ENCODE data around the gene FOXJ3. TPM values are rescaled to one million over a fixed set of nuclear protein-coding genes. Genes with fewer than 3 reads are reported as not detected.

Gene FOXJ3
- total RNA-seq, 2 donors from 2014 or later, result 30.6 to 62.0 TPM

DNA sequence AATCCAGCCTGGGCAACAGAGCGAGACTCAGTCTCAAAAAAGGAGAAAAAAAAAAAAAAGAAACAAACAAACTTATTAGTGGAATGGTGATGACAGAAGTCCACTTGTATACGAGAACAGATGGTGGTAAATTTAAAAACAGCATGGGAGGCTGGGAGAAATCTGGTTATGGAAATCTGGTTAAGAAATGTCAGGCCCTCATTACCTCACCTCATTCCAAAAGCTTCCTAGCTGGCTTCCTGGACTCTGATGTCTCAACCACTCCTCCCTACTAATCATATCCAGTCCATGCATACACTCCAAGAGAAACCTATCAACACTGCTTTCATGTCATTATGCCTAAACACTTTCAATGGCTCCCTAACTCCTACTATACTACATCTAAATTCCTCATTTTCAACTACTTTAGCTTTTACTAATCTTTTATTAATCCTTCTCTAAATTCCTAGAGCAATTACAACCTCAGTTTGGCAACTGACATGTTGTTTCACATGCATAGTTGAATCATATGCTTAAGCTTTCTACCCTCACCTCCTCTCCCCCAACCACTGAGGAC, 52.9 kb downstream of the FOXJ3 start:
- no peak overlapping the region for H3K4me3 ChIP-seq
- no peaks in the 10 kb centered on the region for H3K27me3 ChIP-seq (replicated peaks; ENCODE audit: insufficient read depth)
- H3K9me3 ChIP-seq, result no peaks in the 10 kb centered on the region
- TF ChIP-seq, protein P1, sequence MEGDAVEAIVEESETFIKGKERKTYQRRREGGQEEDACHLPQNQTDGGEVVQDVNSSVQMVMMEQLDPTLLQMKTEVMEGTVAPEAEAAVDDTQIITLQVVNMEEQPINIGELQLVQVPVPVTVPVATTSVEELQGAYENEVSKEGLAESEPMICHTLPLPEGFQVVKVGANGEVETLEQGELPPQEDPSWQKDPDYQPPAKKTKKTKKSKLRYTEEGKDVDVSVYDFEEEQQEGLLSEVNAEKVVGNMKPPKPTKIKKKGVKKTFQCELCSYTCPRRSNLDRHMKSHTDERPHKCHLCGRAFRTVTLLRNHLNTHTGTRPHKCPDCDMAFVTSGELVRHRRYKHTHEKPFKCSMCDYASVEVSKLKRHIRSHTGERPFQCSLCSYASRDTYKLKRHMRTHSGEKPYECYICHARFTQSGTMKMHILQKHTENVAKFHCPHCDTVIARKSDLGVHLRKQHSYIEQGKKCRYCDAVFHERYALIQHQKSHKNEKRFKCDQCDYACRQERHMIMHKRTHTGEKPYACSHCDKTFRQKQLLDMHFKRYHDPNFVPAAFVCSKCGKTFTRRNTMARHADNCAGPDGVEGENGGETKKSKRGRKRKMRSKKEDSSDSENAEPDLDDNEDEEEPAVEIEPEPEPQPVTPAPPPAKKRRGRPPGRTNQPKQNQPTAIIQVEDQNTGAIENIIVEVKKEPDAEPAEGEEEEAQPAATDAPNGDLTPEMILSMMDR (IDR thresholded peaks at IDR 0.05), result no peak
- no peaks in the 10 kb centered on the region for H3K36me3 ChIP-seq
- H3K27ac ChIP-seq, result no peak overlapping the region
- H3K4me1 ChIP-seq (ENCODE audit: control insufficient read depth in 1 of 2, low read depth in 2 of 2), result peaks cover 13 to 33% of the 10 kb centered on the region in 2 donors
- DNase-seq (ENCODE audit: low spot score) (no peak), ATAC-seq (ENCODE audit: insufficient number of reproducible peaks, low FRiP score, low read depth) (no peak)

DNA sequence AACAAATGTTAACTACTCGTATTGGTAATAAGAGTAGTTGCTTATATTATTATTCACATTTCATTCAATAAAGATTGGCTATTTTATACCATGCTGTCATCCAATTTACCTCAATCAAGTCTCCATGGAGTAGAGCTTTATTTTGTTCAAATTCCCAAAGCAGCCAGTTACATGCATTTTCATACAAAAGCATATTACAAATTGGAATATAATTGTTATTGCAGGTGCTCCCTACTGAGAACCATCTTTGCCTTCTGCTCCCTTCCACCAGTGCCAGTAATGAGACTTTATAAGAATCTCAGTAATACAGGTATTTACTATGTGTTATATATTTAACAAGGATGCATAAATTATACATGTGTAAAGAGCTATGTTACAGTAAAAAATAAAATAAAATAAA, 54.2 kb downstream of the FOXJ3 start:
- H3K27me3 ChIP-seq (replicated peaks; ENCODE audit: insufficient read depth), result no peaks in the 10 kb centered on the region
- no peak for ATAC-seq (ENCODE audit: insufficient number of reproducible peaks, low FRiP score, low read depth)
- TF ChIP-seq, protein P1 (IDR thresholded peaks at IDR 0.05), result no peak
- no peak for DNase-seq (ENCODE audit: low spot score)
- no peaks in the 10 kb centered on the region for H3K9me3 ChIP-seq
- H3K36me3 ChIP-seq, result no peaks in the 10 kb centered on the region
- no peak overlapping the region for H3K4me3 ChIP-seq
- no peak overlapping the region for H3K27ac ChIP-seq
- peaks cover 13 to 33% of the 10 kb centered on the region in 2 donors for H3K4me1 ChIP-seq (ENCODE audit: control insufficient read depth in 1 of 2, low read depth in 2 of 2)

DNA sequence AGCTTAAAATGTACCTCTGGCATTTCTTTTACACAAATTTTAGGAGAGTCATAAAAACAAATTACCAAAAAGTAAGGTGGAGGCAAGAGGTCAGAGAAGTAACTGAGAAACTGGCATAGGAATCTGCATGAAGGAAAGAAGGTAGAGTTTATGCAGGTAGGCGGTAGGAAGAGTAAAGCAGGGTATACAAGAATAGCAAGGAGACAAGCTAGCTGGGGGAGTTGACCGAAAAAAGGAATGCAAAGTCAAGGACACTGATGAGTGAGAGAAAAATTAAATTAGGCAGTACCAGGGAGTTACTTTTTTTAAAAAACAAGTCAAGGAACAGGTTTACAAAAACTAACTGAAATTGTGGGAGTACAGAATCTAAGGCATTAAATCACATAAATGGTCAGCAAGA, 56.0 kb downstream of the FOXJ3 start:
- Histone ChIP-seq H3K27ac (no peak overlapping the region), H3K9me3 (no peaks in the 10 kb centered on the region), H3K27me3 (replicated peaks; ENCODE audit: insufficient read depth) (no peaks in the 10 kb centered on the region), H3K4me3 (peak overlapping the region; percentile 28), H3K4me1 (ENCODE audit: control insufficient read depth in 1 of 2, low read depth in 2 of 2) (peaks cover 13 to 33% of the 10 kb centered on the region in 2 donors), H3K36me3 (no peaks in the 10 kb centered on the region)
- TF ChIP-seq, protein P1 (IDR thresholded peaks at IDR 0.05), result no peak
- ATAC-seq (ENCODE audit: insufficient number of reproducible peaks, low FRiP score, low read depth), result no peak
- DNase-seq (ENCODE audit: low spot score), result no peak

DNA sequence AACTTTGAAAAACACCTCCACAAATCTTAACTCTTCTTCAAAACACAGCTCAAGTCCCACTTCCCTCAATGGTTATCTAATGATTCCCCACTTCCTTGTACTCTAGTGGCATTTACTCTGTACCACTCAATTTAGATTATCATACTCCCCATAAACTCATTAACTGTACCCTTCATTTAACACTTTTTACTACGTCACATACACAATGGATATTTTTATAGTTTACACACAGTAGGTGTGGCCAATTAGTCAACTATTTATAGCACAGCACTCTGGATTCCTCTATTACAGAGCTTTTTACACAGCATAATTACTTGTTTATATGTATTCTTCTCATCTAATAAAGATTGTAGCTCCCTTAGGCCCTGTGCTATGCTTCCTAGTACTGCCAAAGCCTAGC, 62.1 kb downstream of the FOXJ3 start:
- Histone ChIP-seq H3K9me3 (no peaks in the 10 kb centered on the region), H3K4me3 (no peak overlapping the region), H3K4me1 (ENCODE audit: control insufficient read depth in 1 of 2, low read depth in 2 of 2) (no peaks in the 10 kb centered on the region), H3K27me3 (replicated peaks; ENCODE audit: insufficient read depth) (no peaks in the 10 kb centered on the region), H3K36me3 (no peaks in the 10 kb centered on the region), H3K27ac (no peak overlapping the region)
- no peak for ATAC-seq (ENCODE audit: insufficient number of reproducible peaks, low FRiP score, low read depth)
- TF ChIP-seq, protein P1 (IDR thresholded peaks at IDR 0.05), result no peak
- no peak for DNase-seq (ENCODE audit: low spot score)

DNA sequence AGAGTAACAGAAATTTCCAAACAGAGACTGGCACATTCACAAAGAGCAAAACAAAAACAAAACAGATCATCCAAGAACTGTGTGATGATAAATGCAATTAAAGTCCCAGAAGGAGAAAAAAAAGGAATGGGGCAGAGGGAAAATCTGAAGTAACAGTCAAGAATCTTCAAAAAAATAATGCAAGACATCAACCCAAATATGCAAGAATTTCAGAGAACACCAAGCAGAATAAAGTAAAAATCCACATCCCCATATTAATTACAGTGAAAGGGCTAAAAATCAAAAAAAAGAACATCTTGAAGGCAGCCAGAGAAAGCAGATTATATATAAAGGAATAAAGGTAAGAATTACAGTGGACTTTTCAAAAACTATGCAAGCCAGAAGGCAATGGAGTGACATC, 67.1 kb downstream of the FOXJ3 start:
- no peak overlapping the region for H3K27ac ChIP-seq
- no peaks in the 10 kb centered on the region for H3K27me3 ChIP-seq (replicated peaks; ENCODE audit: insufficient read depth)
- DNase-seq (ENCODE audit: low spot score) (no peak), ATAC-seq (ENCODE audit: insufficient number of reproducible peaks, low FRiP score, low read depth) (no peak)
- H3K36me3 ChIP-seq, result peaks cover 4% of the 10 kb centered on the region
- no peaks in the 10 kb centered on the region for H3K9me3 ChIP-seq
- H3K4me3 ChIP-seq, result no peak overlapping the region
- peaks cover 3 to 11% of the 10 kb centered on the region in 2 donors for H3K4me1 ChIP-seq (ENCODE audit: control insufficient read depth in 1 of 2, low read depth in 2 of 2)
- TF ChIP-seq, protein P1 (IDR thresholded peaks at IDR 0.05), result no peak

Data from thoracic aorta (tissue), 2 donors.